ENCODE data around the gene HORMAD2. TPM values are rescaled to one million over a fixed set of nuclear protein-coding genes. Genes with fewer than 3 reads are reported as not detected.

HORMAD2 gene
- total RNA-seq, 1 donor from 2014 or later = not detected

DNA sequence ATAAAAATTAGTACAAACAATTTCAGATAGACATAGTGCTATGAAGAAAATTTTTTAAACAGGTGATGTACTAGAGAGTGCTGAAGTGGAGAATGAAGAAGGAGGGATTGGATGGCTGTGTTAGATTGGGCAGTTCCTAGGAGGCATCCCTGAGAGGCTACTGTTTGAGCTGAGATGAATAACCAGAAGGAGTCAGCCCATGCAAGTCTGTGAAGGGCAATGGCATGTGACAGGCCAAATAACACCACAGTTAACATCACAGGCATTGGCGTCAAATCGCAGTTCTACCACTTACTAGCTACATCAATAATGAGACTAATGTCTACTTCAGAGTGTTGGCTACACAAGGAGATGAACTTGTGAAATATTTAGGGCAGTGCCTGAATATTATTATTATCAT is 35.4 kb downstream of the HORMAD2 start:
- H2AFZ ChIP-seq (replicated peaks) = no peak overlapping the region
- H3K79me2 ChIP-seq (ENCODE audit: low read depth) = no peaks in the 10 kb centered on the region
- no peaks in the 10 kb centered on the region for H4K20me1 ChIP-seq (ENCODE audit: low read depth)
- no peak overlapping the region for H3K4me3 ChIP-seq
- H3K27ac Mint-ChIP-seq = no peak overlapping the region
- DNase-seq (ENCODE audit: low spot score) = no peak
- no peak overlapping the region for H3K9ac ChIP-seq
- H3K4me1 Mint-ChIP-seq = no peaks in the 10 kb centered on the region
- no peaks in the 10 kb centered on the region for H3K27me3 Mint-ChIP-seq (ENCODE audit: insufficient read depth, low read depth)
- no peak overlapping the region for H3K27ac ChIP-seq
- no peaks in the 10 kb centered on the region for H3K27me3 ChIP-seq
- TF ChIP-seq EZH2phosphoT487 (IDR thresholded peaks at IDR 0.05) (no peak), EZH2 (IDR thresholded peaks at IDR 0.05) (no peak)
- H3K4me3 Mint-ChIP-seq = no peak overlapping the region
- no peaks in the 10 kb centered on the region for H3K36me3 ChIP-seq
- H3K9me3 Mint-ChIP-seq = no peaks in the 10 kb centered on the region
- H3K4me2 ChIP-seq = no peak overlapping the region
- H3K4me1 ChIP-seq = peaks cover 4% of the 10 kb centered on the region
- H3K9me3 ChIP-seq (ENCODE audit: low read depth) = no peaks in the 10 kb centered on the region
- H3F3A ChIP-seq (ENCODE audit: low read depth) = no peaks in the 10 kb centered on the region
- no peaks in the 10 kb centered on the region for H3K36me3 Mint-ChIP-seq

DNA sequence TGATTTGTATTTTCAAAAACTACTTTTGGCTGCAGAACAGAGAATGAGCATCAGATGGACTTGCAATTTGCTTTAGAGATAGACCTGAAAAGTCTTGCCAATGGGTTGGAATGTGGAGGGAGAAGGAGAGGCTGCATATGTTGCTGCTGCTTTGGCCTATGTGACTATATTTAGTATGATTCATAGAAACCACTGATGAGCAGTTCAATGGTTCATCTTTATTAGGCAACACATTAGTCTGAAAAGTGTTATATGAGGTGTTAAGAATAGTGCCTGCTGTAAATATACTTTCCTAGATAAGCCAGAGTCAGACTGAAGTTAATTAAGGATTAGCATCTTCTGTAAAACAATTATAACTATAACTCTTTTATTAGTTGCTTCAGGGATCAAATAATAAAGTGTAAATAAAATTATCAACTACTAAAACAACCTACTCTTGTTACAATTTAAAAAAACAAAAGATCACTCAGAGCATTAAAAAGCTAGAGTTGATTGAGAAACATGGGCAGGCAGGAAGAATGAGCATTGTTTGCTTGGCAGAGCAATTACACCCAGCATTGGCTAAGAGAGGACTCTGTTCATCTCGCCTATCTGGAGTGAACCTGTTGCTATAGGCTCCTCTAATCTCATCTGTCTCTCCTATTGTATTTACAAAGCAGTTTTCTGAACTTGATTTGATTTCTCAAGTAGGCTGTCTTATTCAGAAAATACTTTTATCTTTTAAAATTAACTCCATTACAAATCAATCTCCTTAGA is 36.3 kb downstream of the HORMAD2 start:
- H3K9me3 ChIP-seq (ENCODE audit: low read depth) = no peaks in the 10 kb centered on the region
- TF ChIP-seq EZH2 (IDR thresholded peaks at IDR 0.05) (no peak), EZH2phosphoT487 (IDR thresholded peaks at IDR 0.05) (no peak)
- Mint-ChIP-seq H3K27ac (no peak overlapping the region), H3K4me1 (peaks cover 1% of the 10 kb centered on the region), H3K4me3 (no peak overlapping the region), H3K27me3 (ENCODE audit: insufficient read depth, low read depth) (no peaks in the 10 kb centered on the region), H3K9me3 (no peaks in the 10 kb centered on the region), H3K36me3 (no peaks in the 10 kb centered on the region)
- H3F3A ChIP-seq (ENCODE audit: low read depth) = no peaks in the 10 kb centered on the region
- no peak overlapping the region for H2AFZ ChIP-seq (replicated peaks)
- H3K9ac ChIP-seq = no peak overlapping the region
- DNase-seq (ENCODE audit: low spot score) = peak; percentile 26
- peaks cover 4% of the 10 kb centered on the region for H3K4me1 ChIP-seq
- H3K36me3 ChIP-seq = no peaks in the 10 kb centered on the region
- no peak overlapping the region for H3K4me3 ChIP-seq
- no peak overlapping the region for H3K4me2 ChIP-seq
- no peak overlapping the region for H3K27ac ChIP-seq
- no peaks in the 10 kb centered on the region for H4K20me1 ChIP-seq (ENCODE audit: low read depth)
- H3K27me3 ChIP-seq = no peaks in the 10 kb centered on the region
- H3K79me2 ChIP-seq (ENCODE audit: low read depth) = no peaks in the 10 kb centered on the region

DNA sequence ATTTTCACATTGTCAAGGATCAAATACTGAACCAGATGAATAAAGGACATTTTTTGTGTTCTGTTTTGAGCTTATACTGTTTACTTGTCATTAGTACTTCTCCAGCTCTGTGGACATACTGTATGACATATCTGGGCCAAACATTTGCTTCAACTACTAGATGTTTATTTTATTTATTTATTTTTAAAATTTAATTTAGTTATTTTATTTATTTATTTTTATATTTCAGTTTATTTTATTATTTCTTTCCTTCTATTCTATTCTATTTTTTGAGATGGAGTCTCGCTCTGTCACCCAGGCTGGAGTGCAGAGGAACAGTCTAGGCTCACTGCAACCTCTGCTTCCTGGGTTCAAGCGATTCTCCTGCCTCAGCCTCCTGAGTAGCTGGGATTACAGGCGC is 37.0 kb downstream of the HORMAD2 start:
- no peaks in the 10 kb centered on the region for H3K36me3 ChIP-seq
- H3F3A ChIP-seq (ENCODE audit: low read depth) = no peaks in the 10 kb centered on the region
- no peak overlapping the region for H3K9ac ChIP-seq
- H3K4me3 Mint-ChIP-seq = no peak overlapping the region
- no peak for DNase-seq (ENCODE audit: low spot score)
- peaks cover 4% of the 10 kb centered on the region for H3K4me1 ChIP-seq
- H3K79me2 ChIP-seq (ENCODE audit: low read depth) = no peaks in the 10 kb centered on the region
- TF ChIP-seq, protein P1, sequence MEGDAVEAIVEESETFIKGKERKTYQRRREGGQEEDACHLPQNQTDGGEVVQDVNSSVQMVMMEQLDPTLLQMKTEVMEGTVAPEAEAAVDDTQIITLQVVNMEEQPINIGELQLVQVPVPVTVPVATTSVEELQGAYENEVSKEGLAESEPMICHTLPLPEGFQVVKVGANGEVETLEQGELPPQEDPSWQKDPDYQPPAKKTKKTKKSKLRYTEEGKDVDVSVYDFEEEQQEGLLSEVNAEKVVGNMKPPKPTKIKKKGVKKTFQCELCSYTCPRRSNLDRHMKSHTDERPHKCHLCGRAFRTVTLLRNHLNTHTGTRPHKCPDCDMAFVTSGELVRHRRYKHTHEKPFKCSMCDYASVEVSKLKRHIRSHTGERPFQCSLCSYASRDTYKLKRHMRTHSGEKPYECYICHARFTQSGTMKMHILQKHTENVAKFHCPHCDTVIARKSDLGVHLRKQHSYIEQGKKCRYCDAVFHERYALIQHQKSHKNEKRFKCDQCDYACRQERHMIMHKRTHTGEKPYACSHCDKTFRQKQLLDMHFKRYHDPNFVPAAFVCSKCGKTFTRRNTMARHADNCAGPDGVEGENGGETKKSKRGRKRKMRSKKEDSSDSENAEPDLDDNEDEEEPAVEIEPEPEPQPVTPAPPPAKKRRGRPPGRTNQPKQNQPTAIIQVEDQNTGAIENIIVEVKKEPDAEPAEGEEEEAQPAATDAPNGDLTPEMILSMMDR (IDR thresholded peaks at IDR 0.05) = no peak
- TF ChIP-seq EZH2 (IDR thresholded peaks at IDR 0.05) (no peak), EZH2phosphoT487 (IDR thresholded peaks at IDR 0.05) (no peak)
- peaks cover 6% of the 10 kb centered on the region for H3K4me1 Mint-ChIP-seq
- no peaks in the 10 kb centered on the region for H3K36me3 Mint-ChIP-seq
- H3K4me2 ChIP-seq = no peak overlapping the region
- no peak overlapping the region for H3K27ac Mint-ChIP-seq
- no peak overlapping the region for H2AFZ ChIP-seq (replicated peaks)
- H3K27me3 ChIP-seq = no peaks in the 10 kb centered on the region
- no peak overlapping the region for H3K27ac ChIP-seq
- H3K9me3 ChIP-seq (ENCODE audit: low read depth) = no peaks in the 10 kb centered on the region
- H3K27me3 Mint-ChIP-seq (ENCODE audit: insufficient read depth, low read depth) = no peaks in the 10 kb centered on the region
- H3K4me3 ChIP-seq = no peak overlapping the region
- H3K9me3 Mint-ChIP-seq = no peaks in the 10 kb centered on the region
- no peaks in the 10 kb centered on the region for H4K20me1 ChIP-seq (ENCODE audit: low read depth)

DNA sequence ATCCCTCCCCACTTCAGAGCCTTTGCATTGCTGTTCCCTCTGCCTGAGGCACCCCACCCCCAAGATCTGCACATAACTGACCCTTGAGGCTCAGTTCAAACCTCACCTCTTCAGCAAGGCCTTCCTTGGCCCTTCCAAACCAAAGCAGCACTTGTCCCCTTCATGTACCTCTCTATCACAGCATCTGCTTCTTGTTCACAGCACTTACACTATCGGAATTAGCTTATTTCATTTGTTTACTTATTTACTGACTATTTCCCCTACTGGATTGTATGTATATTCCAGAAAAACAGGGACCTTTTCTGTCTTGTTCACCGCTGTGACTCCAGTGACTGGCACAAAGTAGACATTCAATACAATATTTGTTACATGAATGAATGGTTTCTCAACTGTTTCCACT is 38.0 kb downstream of the HORMAD2 start:
- peaks cover 4% of the 10 kb centered on the region for H3K4me1 ChIP-seq
- no peaks in the 10 kb centered on the region for H3K9me3 Mint-ChIP-seq
- no peaks in the 10 kb centered on the region for H3K9me3 ChIP-seq (ENCODE audit: low read depth)
- no peak for DNase-seq (ENCODE audit: low spot score)
- no peaks in the 10 kb centered on the region for H3K36me3 ChIP-seq
- no peak overlapping the region for H3K4me3 ChIP-seq
- H3K27ac Mint-ChIP-seq = no peak overlapping the region
- no peak overlapping the region for H2AFZ ChIP-seq (replicated peaks)
- H3K27me3 ChIP-seq = no peaks in the 10 kb centered on the region
- no peak overlapping the region for H3K4me2 ChIP-seq
- no peak overlapping the region for H3K4me3 Mint-ChIP-seq
- no peak overlapping the region for H3K9ac ChIP-seq
- H3K79me2 ChIP-seq (ENCODE audit: low read depth) = no peaks in the 10 kb centered on the region
- H3K4me1 Mint-ChIP-seq = peaks cover 6% of the 10 kb centered on the region
- H3K27me3 Mint-ChIP-seq (ENCODE audit: insufficient read depth, low read depth) = no peaks in the 10 kb centered on the region
- TF ChIP-seq EZH2phosphoT487 (IDR thresholded peaks at IDR 0.05) = no peak
- TF ChIP-seq, protein P1 (IDR thresholded peaks at IDR 0.05) = no peak
- TF ChIP-seq EZH2 (IDR thresholded peaks at IDR 0.05) = no peak
- H3F3A ChIP-seq (ENCODE audit: low read depth) = no peaks in the 10 kb centered on the region
- no peaks in the 10 kb centered on the region for H4K20me1 ChIP-seq (ENCODE audit: low read depth)
- no peak overlapping the region for H3K27ac ChIP-seq
- H3K36me3 Mint-ChIP-seq = no peaks in the 10 kb centered on the region
